Neural progenitor cell (in vitro differentiated cells): ENCODE data around the gene OVOL3. TPM values are rescaled to one million over a fixed set of nuclear protein-coding genes. Genes with fewer than 3 reads are reported as not detected.
"Not testable (repeated sequence)": the region's sequence is repeated elsewhere in the genome, so short reads cannot be mapped to it uniquely, and the experiment has no call there.

ENCODE experiments used
- DNase-seq: peaks from one replicate; pipeline ENCODE4 v3.0.0-alpha.2; 2016; ENCODE audit warnings: low spot score
- H2AFZ ChIP-seq: fragments of 200-600 bp; sonication (generic); replicated peaks from 2 replicates; pipeline ENCODE4 v1.6.1; 2016; ENCODE audit warnings: antibody characterized with exemption
- H3F3A ChIP-seq: fragments of 200-600 bp; sonication (generic); 2 replicates; pipeline ENCODE4 v1.6.1; 2016; ENCODE audit warnings: antibody characterized with exemption, low read depth
- H3K27ac ChIP-seq: fragments of 200-600 bp; sonication (generic); 2 replicates; pipeline ENCODE4 v1.5.1; 2016; ENCODE audit warnings: mild to moderate bottlenecking
- H3K27me3 ChIP-seq: fragments of 200-600 bp; sonication (generic); 2 replicates; pipeline ENCODE4 v1.6.1; 2016; ENCODE audit warnings: mild to moderate bottlenecking, moderate library complexity
- H3K36me3 ChIP-seq: fragments of 200-600 bp; sonication (generic); 2 replicates; pipeline ENCODE4 v1.5.1; 2016
- H3K4me1 ChIP-seq: fragments of 200-600 bp; sonication (generic); 2 replicates; pipeline ENCODE4 v1.6.1; 2016; ENCODE audit warnings: mixed run types
- H3K4me2 ChIP-seq: fragments of 200-600 bp; sonication (generic); 2 replicates; pipeline ENCODE4 v1.6.1; 2016
- H3K4me3 ChIP-seq: fragments of 200-600 bp; sonication (generic); 2 replicates; pipeline ENCODE4 v1.5.1; 2016
- H3K79me2 ChIP-seq: fragments of 200-600 bp; sonication (generic); 2 replicates; pipeline ENCODE4 v1.6.1; 2016; ENCODE audit warnings: low read depth
- H3K9ac ChIP-seq: fragments of 200-600 bp; sonication (generic); 2 replicates; pipeline ENCODE4 v1.6.1; 2016
- H3K9me3 ChIP-seq: fragments of 200-600 bp; sonication (generic); 2 replicates; pipeline ENCODE4 v1.5.1; 2016; ENCODE audit warnings: low read depth
- H4K20me1 ChIP-seq: fragments of 200-600 bp; sonication (generic); 2 replicates; pipeline ENCODE4 v1.6.1; 2016; ENCODE audit warnings: low read depth
- H3K27ac Mint-ChIP-seq: 3 replicates; pipeline ENCODE4 v1.8.0; 2021; ENCODE audit warnings: mixed read lengths
- H3K27me3 Mint-ChIP-seq: 2 replicates; pipeline ENCODE4 v1.8.0; 2022; ENCODE audit warnings: low read depth, mild to moderate bottlenecking, inconsistent platforms, moderate library complexity, mixed read lengths; ENCODE audit not compliant: insufficient read depth
- H3K36me3 Mint-ChIP-seq: 3 replicates; pipeline ENCODE4 v1.8.0; 2021; ENCODE audit warnings: mixed read lengths
- H3K4me1 Mint-ChIP-seq: 3 replicates; pipeline ENCODE4 v1.8.0; 2021; ENCODE audit warnings: mixed read lengths
- H3K4me3 Mint-ChIP-seq: 3 replicates; pipeline ENCODE4 v1.8.0; 2021; ENCODE audit warnings: mild to moderate bottlenecking, moderate library complexity, mixed read lengths
- H3K9me3 Mint-ChIP-seq: 3 replicates; pipeline ENCODE4 v1.8.0; 2020; ENCODE audit warnings: mixed read lengths
- EZH2 ChIP-seq: fragments of 200-600 bp; sonication (generic); IDR thresholded peaks from 2 replicates; pipeline ENCODE4 v1.6.1; 2017; ENCODE audit warnings: antibody characterized with exemption, mild to moderate bottlenecking, moderate library complexity
- EZH2phosphoT487 ChIP-seq: fragments of 200-600 bp; sonication (generic); IDR thresholded peaks from 2 replicates; pipeline ENCODE4 v1.6.1; 2017; ENCODE audit warnings: antibody characterized with exemption
- total RNA-seq: library from RNA; depleted of rRNA; stranded (reverse); fragments of >200 nt; gene quantifications from 2 replicates; pipeline ENCODE4 v1.2.3, GENCODE V29; 2015; ENCODE audit warnings: low replicate concordance
- TF ChIP-seq, protein P1 (sequence below): fragments of 200-600 bp; sonication (generic); IDR thresholded peaks from 2 replicates; pipeline ENCODE4 v1.5.1; 2017; ENCODE audit warnings: antibody characterized with exemption, mild to moderate bottlenecking

The OVOL3 gene
- not detected in 2 replicates for total RNA-seq

- H3K27me3 ChIP-seq, result no peaks in the 10 kb centered on the region
- H3K36me3 ChIP-seq, result no peaks in the 10 kb centered on the region
- H3K9ac ChIP-seq, result no peak within 1 kb of the TSS
- peaks cover 7% of the 10 kb centered on the region for H3K36me3 Mint-ChIP-seq
- H3K4me3 Mint-ChIP-seq, result peak within 1 kb of the TSS; percentile 2
- H3K27ac Mint-ChIP-seq, result no peak within 1 kb of the TSS
- H3K4me1 ChIP-seq, result peaks cover 18% of the 10 kb centered on the region
- H3K79me2 ChIP-seq, result peaks cover 11% of the 10 kb centered on the region
- H3K4me3 ChIP-seq, result peak within 1 kb of the TSS; percentile 8
- peak within 1 kb of the TSS; percentile 54 for H3K27ac ChIP-seq
- no peak within 1 kb of the TSS for H2AFZ ChIP-seq
- DNase-seq, result peak; percentile 80
- peak within 1 kb of the TSS; percentile 60 for H3K4me2 ChIP-seq
- H4K20me1 ChIP-seq, result peaks cover 11% of the 10 kb centered on the region
- H3K9me3 Mint-ChIP-seq, result no peaks in the 10 kb centered on the region
- H3F3A ChIP-seq, result peaks cover 45% of the 10 kb centered on the region
- H3K9me3 ChIP-seq, result no peaks in the 10 kb centered on the region
- peaks cover 19% of the 10 kb centered on the region for H3K4me1 Mint-ChIP-seq
- no peak for TF ChIP-seq EZH2phosphoT487
- TF ChIP-seq EZH2, result no peak
- TF ChIP-seq, protein P1, sequence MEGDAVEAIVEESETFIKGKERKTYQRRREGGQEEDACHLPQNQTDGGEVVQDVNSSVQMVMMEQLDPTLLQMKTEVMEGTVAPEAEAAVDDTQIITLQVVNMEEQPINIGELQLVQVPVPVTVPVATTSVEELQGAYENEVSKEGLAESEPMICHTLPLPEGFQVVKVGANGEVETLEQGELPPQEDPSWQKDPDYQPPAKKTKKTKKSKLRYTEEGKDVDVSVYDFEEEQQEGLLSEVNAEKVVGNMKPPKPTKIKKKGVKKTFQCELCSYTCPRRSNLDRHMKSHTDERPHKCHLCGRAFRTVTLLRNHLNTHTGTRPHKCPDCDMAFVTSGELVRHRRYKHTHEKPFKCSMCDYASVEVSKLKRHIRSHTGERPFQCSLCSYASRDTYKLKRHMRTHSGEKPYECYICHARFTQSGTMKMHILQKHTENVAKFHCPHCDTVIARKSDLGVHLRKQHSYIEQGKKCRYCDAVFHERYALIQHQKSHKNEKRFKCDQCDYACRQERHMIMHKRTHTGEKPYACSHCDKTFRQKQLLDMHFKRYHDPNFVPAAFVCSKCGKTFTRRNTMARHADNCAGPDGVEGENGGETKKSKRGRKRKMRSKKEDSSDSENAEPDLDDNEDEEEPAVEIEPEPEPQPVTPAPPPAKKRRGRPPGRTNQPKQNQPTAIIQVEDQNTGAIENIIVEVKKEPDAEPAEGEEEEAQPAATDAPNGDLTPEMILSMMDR, result no peak
- H3K27me3 Mint-ChIP-seq, result peaks cover 10% of the 10 kb centered on the region
Measured at GRCh38 chr19:36110487-36111199, at the start of gene OVOL3. Gene OVOL3 (plus strand): TSS chr19:36111143. CDS start chr19:36111203, 60 bp downstream.

DNA sequence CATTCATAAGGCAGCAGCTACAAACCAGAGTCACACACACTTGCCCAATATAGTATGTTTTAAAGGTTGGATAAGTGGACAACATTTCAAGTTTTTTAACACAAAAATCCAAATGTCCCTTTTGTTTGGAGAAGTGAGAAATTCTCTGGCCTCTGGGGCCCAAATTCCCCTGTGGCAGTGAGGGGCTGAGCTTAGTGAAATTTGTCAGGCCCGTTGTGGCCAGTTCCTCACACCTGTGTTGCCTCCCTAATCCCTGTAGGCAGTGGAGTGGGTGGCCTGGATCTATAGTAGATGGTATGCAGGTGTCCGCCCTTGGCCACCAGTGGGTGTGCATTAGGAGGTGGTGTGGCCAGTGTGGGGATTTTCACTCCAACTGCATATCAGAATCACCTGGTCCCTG lies 49.6 kb upstream of the OVOL3 start:
- Mint-ChIP-seq H3K36me3 (peaks cover 20% of the 10 kb centered on the region), H3K27me3 (no peaks in the 10 kb centered on the region), H3K4me3 (no peak overlapping the region), H3K9me3 (no peaks in the 10 kb centered on the region), H3K4me1 (peaks cover 1% of the 10 kb centered on the region), H3K27ac (no peak overlapping the region)
- Histone ChIP-seq H4K20me1 (peaks cover 14% of the 10 kb centered on the region), H3K9me3 (no peaks in the 10 kb centered on the region), H3K27ac (no peak overlapping the region), H3K4me2 (no peak overlapping the region), H3K27me3 (no peaks in the 10 kb centered on the region), H2AFZ (no peak overlapping the region), H3K4me1 (peaks cover 2% of the 10 kb centered on the region), H3F3A (no peaks in the 10 kb centered on the region), H3K79me2 (peaks cover 28% of the 10 kb centered on the region), H3K36me3 (no peaks in the 10 kb centered on the region), H3K4me3 (no peak overlapping the region), H3K9ac (no peak overlapping the region)
- no peak for DNase-seq
- no peak for TF ChIP-seq EZH2phosphoT487
- TF ChIP-seq EZH2, result no peak
- TF ChIP-seq, protein P1, result no peak

DNA sequence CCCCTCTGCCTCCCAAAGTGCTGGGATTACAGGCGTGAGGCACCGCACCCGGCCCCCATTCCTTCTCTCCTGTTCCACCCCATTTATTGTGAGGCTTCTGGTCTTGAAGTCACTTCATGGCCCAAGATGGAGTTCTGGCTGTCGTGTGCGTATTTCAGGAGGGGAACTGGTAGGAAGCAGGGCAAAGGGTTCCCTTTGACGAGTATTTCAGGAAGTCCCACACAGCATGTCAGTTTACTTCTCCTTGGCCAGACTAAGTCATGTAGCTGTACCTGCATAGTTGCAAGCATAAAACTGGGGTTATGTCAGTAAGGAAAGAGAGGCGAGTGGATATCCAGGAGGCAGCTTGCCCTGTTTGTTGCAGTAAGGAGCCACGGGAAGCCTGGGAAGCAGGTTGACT lies 46.1 kb upstream of the OVOL3 start:
- Mint-ChIP-seq H3K27me3 (no peaks in the 10 kb centered on the region), H3K36me3 (peaks cover 27% of the 10 kb centered on the region), H3K27ac (no peak overlapping the region)

GRCh38 chr19:36067681-36068080 lies 43.3 kb upstream of the OVOL3 start:
- H3K4me3 Mint-ChIP-seq, result no peak overlapping the region
- no peaks in the 10 kb centered on the region for H3K4me1 Mint-ChIP-seq
- Histone ChIP-seq H2AFZ (no peak overlapping the region), H3K27ac (no peak overlapping the region), H3K36me3 (peaks cover 6% of the 10 kb centered on the region), H3K27me3 (no peaks in the 10 kb centered on the region), H4K20me1 (no peaks in the 10 kb centered on the region), H3K4me1 (no peaks in the 10 kb centered on the region), H3F3A (no peaks in the 10 kb centered on the region), H3K79me2 (no peaks in the 10 kb centered on the region), H3K4me2 (no peak overlapping the region), H3K9me3 (no peaks in the 10 kb centered on the region), H3K9ac (no peak overlapping the region), H3K4me3 (no peak overlapping the region)
- TF ChIP-seq EZH2phosphoT487, result no peak
- TF ChIP-seq, protein P1, result no peak
- no peak for TF ChIP-seq EZH2
- H3K27me3 Mint-ChIP-seq, result no peaks in the 10 kb centered on the region
- no peak for DNase-seq
- H3K27ac Mint-ChIP-seq, result no peak overlapping the region
- H3K36me3 Mint-ChIP-seq, result peaks cover 38% of the 10 kb centered on the region
- H3K9me3 Mint-ChIP-seq, result peaks cover 2% of the 10 kb centered on the region

More for the DNA sequence above, 46.1 kb upstream of the OVOL3 start:
- Histone ChIP-seq H4K20me1 (peaks cover 5% of the 10 kb centered on the region), H3K27ac (no peak overlapping the region), H3K4me2 (no peak overlapping the region), H3F3A (no peaks in the 10 kb centered on the region), H3K4me1 (no peaks in the 10 kb centered on the region), H3K36me3 (no peaks in the 10 kb centered on the region), H3K79me2 (no peaks in the 10 kb centered on the region), H3K9me3 (no peaks in the 10 kb centered on the region), H3K27me3 (no peaks in the 10 kb centered on the region), H3K4me3 (no peak overlapping the region), H2AFZ (no peak overlapping the region), H3K9ac (no peak overlapping the region)
- TF ChIP-seq EZH2, result no peak
- no peaks in the 10 kb centered on the region for H3K4me1 Mint-ChIP-seq
- no peak overlapping the region for H3K4me3 Mint-ChIP-seq
- DNase-seq, result no peak
- H3K9me3 Mint-ChIP-seq, result peaks cover 2% of the 10 kb centered on the region

- H3K27me3 Mint-ChIP-seq, H3K27ac Mint-ChIP-seq, DNase-seq, H4K20me1 ChIP-seq, H3K27me3 ChIP-seq, H3K9ac ChIP-seq, H3K27ac ChIP-seq, H3K9me3 Mint-ChIP-seq, H3K4me3 ChIP-seq, H2AFZ ChIP-seq, H3K79me2 ChIP-seq, H3K9me3 ChIP-seq, H3K4me2 ChIP-seq, H3F3A ChIP-seq, H3K4me1 Mint-ChIP-seq, H3K36me3 ChIP-seq, H3K4me1 ChIP-seq, H3K4me3 Mint-ChIP-seq: not testable (repeated sequence)
- peaks cover 37% of the 10 kb centered on the region for H3K36me3 Mint-ChIP-seq
Measured at GRCh38 chr19:36068810-36069499, 42.0 kb upstream of the OVOL3 start.
